Loucy (cell line): Measurements from ENCODE around the gene AIFM2.

Experiments
- CTCF ChIP-seq: fragments of 200-600 bp; sonication (generic); conservative IDR thresholded peaks from 2 replicates; pipeline ENCODE4 v1.5.1; 2014; ENCODE audit warnings: mild to moderate bottlenecking, antibody characterized with exemption, low read length
- EZH2phosphoT487 ChIP-seq: fragments of 200-600 bp; IDR thresholded peaks from 2 replicates; pipeline ENCODE4 v1.6.1; 2018; ENCODE audit warnings: antibody characterized with exemption, mild to moderate bottlenecking, moderate library complexity, borderline replicate concordance

GRCh38 chr10:70144372-70145110 lies 11.9 kb upstream of the AIFM2 start:
- TF ChIP-seq EZH2phosphoT487 (no peak), CTCF (no peak)
